Sigmoid colon (tissue), 3 donors: ENCODE measurements around the gene IDNK.

ENCODE experiments used
- CTCF ChIP-seq, 4 experiments: fragments of 450-650 bp in 3 of 4; fragments of 200-600 bp in 1 of 4; IDR thresholded peaks; one replicate each; pipeline ENCODE4 v1.5.1; 2016 to 2019; ENCODE audit warnings: antibody characterized with exemption in 4 of 4, mild to moderate bottlenecking in 3 of 4, moderate library complexity in 2 of 4
- POLR2A ChIP-seq, 2 donors: fragments of 450-650 bp; IDR thresholded peaks; one replicate each; pipeline ENCODE4 v1.6.1; 2016; ENCODE audit warnings: antibody characterized with exemption in 2 of 2, mild to moderate bottlenecking in 2 of 2, moderate library complexity in 2 of 2

- TF ChIP-seq CTCF (IDR thresholded peaks at IDR 0.05): no peak
- no peak for TF ChIP-seq POLR2A (IDR thresholded peaks at IDR 0.05)
Measured at GRCh38 chr9:83623679-83624076, 735 bp downstream of the IDNK start.
